Body of pancreas (tissue), 4 donors: ENCODE measurements around the gene ADK.

Experiments
- POLR2A ChIP-seq, 3 donors: fragments of 450-650 bp; IDR thresholded peaks; one replicate each; pipeline ENCODE4 v1.6.1; 2016; ENCODE audit warnings: antibody characterized with exemption in 3 of 3, mild to moderate bottlenecking in 2 of 3
- TF ChIP-seq, protein P1 (sequence below), 7 experiments: fragments of 450-650 bp in 4 of 7; fragments of 200-600 bp in 3 of 7; sonication (generic) in 3 of 7; IDR thresholded peaks; one replicate each; pipeline ENCODE4 v1.5.1; 2016 to 2019; ENCODE audit warnings: antibody characterized with exemption in 7 of 7

DNA sequence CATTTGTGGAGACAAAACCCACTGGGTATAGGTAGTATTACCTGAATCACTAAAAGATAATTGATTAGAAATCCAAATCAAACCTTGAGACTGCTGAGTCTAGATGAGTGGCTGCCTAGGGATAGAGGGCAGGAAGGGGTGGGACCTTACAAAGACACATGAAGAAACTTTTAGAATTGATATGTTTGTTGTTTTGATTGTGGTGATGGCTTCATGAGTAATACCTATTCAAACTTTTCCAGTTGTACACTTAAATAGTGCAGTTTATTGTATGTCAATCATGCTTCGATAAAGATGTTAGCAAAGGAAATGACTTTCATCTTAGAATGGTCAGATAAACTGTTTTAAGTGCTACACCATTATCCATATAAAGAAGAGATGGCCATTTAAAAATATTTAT, 486.7 kb downstream of the ADK start:
- TF ChIP-seq POLR2A (IDR thresholded peaks at IDR 0.05), result no peak
- TF ChIP-seq, protein P1, sequence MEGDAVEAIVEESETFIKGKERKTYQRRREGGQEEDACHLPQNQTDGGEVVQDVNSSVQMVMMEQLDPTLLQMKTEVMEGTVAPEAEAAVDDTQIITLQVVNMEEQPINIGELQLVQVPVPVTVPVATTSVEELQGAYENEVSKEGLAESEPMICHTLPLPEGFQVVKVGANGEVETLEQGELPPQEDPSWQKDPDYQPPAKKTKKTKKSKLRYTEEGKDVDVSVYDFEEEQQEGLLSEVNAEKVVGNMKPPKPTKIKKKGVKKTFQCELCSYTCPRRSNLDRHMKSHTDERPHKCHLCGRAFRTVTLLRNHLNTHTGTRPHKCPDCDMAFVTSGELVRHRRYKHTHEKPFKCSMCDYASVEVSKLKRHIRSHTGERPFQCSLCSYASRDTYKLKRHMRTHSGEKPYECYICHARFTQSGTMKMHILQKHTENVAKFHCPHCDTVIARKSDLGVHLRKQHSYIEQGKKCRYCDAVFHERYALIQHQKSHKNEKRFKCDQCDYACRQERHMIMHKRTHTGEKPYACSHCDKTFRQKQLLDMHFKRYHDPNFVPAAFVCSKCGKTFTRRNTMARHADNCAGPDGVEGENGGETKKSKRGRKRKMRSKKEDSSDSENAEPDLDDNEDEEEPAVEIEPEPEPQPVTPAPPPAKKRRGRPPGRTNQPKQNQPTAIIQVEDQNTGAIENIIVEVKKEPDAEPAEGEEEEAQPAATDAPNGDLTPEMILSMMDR (IDR thresholded peaks at IDR 0.05), result no peak
